ENCODE measurements around the gene PKD2L1.

The PKD2L1 gene

DNA sequence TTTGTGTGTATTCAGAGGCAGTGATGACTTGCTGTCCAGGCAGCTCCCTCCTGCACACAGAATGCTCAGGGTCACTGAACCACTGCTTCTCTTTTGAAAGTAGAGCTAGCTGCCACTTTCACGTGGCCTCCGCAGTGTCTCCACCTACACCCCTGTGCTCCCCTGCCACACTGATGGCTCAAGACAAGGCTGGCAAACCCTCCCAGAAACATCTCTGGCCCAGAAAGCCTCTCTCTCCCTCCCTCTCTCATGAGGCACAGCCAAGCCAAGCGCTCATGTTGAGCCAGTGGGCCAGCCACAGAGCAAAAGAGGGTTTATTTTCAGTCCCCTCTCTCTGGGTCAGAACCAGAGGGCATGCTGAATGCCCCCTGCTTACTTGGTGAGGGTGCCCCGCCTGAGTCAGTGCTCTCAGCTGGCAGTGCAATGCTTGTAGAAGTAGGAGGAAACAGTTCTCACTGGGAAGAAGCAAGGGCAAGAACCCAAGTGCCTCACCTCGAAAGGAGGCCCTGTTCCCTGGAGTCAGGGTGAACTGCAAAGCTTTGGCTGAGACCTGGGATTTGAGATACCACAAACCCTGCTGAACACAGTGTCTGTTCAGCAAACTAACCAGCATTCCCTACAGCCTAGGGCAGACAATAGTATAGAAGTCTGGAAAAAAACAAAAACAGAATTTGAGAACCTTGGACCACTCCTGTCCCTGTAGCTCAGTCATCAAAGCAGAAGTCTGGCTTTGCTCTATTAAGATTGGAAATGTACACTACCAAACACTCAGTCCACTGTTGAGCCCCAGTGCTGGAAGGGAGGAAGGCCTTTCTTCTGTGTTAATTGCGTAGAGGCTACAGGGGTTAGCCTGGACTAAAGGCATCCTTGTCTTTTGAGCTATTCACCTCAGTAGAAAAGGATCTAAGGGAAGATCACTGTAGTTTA, 32.8 kb upstream of the PKD2L1 start:
- no peak for DNase-seq
- no peak for TF ChIP-seq GATA1 (IDR thresholded peaks at IDR 0.05; ENCODE audit: low read depth, low read length)
- no peak for TF ChIP-seq POLR2A (IDR thresholded peaks at IDR 0.05; ENCODE audit: low read length)

DNA sequence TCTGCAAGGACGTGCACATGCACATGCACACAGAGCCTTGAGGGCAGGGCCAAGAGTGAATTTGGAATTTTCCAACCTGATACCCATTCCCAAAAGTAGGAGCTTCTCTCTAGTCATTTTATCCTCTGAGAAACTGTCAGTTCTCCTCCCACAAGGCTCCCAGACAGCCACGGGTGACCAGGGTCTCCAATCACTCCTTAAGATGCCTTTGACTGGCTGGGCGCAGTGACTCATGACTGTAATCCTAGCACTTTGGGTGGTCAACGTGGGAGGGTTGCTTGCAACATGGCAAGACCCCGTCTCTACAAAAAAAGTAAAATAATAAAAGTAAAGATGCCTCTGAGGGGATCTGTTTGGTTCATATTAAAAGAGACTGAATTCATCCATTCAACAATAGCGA, 30.2 kb upstream of the PKD2L1 start:
- no peak for DNase-seq
- TF ChIP-seq POLR2A (IDR thresholded peaks at IDR 0.05; ENCODE audit: low read length) (no peak), GATA1 (IDR thresholded peaks at IDR 0.05; ENCODE audit: low read depth, low read length) (no peak)

GRCh38 chr10:100359529-100360150, 29.6 kb upstream of the PKD2L1 start:
- TF ChIP-seq POLR2A (IDR thresholded peaks at IDR 0.05; ENCODE audit: low read length): no peak
- TF ChIP-seq GATA1 (IDR thresholded peaks at IDR 0.05; ENCODE audit: low read depth, low read length): no peak
- DNase-seq: peak; percentile 45 to 55

DNA sequence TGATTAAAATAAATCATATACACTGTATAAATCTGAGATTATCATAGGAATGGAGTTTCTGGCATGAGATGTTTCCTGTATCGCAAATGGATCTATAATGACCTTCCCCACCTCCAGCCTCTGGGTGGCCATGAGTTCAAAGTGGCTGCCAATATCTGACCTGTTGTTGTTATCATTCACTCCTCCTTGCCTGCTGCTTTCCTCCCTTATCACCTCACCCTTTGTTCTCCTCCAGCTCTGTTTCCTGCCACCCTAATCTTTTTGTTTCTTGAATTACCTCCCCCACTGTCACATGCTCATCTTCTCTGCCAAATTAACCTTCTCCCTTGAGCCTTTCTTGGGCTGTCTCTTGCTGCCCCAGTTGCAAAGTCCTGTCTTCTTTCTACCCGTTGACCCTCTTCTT, 29.0 kb upstream of the PKD2L1 start:
- DNase-seq: peak; percentile 56 to 89
- no peak for TF ChIP-seq GATA1 (IDR thresholded peaks at IDR 0.05; ENCODE audit: low read depth, low read length)
- no peak for TF ChIP-seq POLR2A (IDR thresholded peaks at IDR 0.05; ENCODE audit: low read length)

GRCh38 chr10:100357059-100357858, 27.2 kb upstream of the PKD2L1 start:
- peak; percentile 18 for TF ChIP-seq POLR2A (IDR thresholded peaks at IDR 0.05; ENCODE audit: low read length)
- no peak for TF ChIP-seq GATA1 (IDR thresholded peaks at IDR 0.05; ENCODE audit: low read depth, low read length)

GRCh38 chr10:100356067-100357017, 26.3 kb upstream of the PKD2L1 start:
- TF ChIP-seq GATA1 (IDR thresholded peaks at IDR 0.05; ENCODE audit: low read depth, low read length) (no peak), POLR2A (IDR thresholded peaks at IDR 0.05; ENCODE audit: low read length) (peak; percentile 5)
- DNase-seq: no peak

More at GRCh38 chr10:100357059-100357858, 27.2 kb upstream of the PKD2L1 start:
- DNase-seq: no peak

GRCh38 chr10:100355086-100355485, 25.1 kb upstream of the PKD2L1 start:
- DNase-seq: no peak
- TF ChIP-seq POLR2A (IDR thresholded peaks at IDR 0.05; ENCODE audit: low read length): no peak

DNA sequence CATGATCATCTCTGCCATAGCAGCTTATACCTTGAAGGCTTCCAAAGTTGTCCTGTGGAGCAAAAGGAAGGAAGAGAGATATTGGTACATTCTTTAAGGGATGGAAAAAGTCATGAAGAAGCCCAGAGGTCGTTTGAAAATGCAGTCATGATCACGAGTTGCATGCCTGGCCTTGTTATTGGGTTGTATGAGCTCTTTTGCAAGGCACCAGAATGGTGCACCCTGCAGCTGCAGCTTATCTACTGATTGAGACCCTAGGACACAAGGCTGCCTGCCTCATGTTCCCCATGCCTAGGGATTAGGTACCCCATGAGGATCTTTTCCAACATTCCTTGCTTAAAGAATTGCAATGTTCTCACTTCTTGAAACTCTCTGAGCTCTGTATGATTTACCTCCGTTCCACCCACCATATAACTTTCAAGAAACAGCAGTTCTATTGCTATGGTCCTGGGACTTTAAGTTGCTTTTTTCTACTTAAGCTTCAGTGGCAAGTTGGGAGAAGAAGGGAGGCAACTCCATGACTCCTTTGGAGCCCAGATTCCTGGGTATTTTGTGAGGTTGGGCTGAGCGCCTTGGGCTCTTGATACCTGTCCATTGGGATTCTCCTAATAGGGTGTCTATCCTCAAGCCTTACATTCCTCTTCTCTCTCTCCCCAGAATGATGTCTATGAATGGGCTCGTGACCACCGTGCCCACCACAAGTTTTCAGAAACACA, 23.9 kb upstream of the PKD2L1 start:
- no peak for DNase-seq
- TF ChIP-seq GATA1 (IDR thresholded peaks at IDR 0.05; ENCODE audit: low read depth, low read length) (no peak), POLR2A (IDR thresholded peaks at IDR 0.05; ENCODE audit: low read length) (peak; percentile 53)

- TF ChIP-seq POLR2A (IDR thresholded peaks at IDR 0.05; ENCODE audit: low read length) (peak; percentile 3), GATA1 (IDR thresholded peaks at IDR 0.05; ENCODE audit: low read depth, low read length) (no peak)
- DNase-seq: peak in 1 of 2 experiments; percentile 31
These were observed 21.0 kb upstream of the PKD2L1 start for GRCh38 chr10:100350914-100351485.

DNA sequence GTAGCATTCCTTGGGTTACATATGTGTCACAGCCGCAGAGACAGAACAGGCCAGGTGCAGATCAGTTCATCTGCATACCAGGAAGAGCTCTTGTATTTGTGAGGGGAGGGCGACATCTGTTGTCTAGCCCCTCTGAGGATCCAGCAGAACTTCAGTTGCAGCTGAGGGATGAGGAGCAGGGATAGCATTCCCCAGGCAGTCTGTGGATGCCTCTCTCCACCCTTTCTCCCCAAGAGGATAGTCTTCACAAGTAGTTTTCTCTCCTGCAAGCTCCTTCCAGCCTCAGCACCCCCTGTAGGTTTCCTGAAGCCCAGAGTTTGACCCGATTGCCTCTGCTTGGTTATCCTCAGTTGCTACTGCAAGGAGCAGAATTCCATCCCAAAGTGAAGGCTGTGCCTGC, 19.6 kb upstream of the PKD2L1 start:
- no peak for DNase-seq
- no peak for TF ChIP-seq POLR2A (IDR thresholded peaks at IDR 0.05; ENCODE audit: low read length)
- TF ChIP-seq GATA1 (IDR thresholded peaks at IDR 0.05; ENCODE audit: low read depth, low read length): no peak

DNA sequence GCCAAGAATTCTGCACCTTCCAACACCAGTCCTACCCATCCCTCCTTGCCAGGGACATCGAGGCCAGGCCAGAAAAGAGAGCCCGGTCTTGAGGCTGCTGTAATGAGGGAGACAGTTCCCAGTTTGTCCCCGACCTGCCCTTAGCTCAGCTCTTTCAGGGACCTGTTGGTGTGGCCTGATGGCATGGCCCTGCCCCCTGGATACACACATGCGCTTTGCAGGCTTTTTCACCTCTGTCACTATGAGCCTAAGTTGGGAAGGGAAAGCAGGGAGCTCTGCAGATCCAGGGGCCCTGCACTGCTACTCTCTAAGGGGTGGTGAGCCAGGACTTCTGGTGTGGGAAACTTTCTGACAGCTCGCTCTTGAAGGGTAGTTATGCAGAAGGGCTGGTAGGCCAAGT, 19.1 kb upstream of the PKD2L1 start:
- TF ChIP-seq GATA1 (IDR thresholded peaks at IDR 0.05; ENCODE audit: low read depth, low read length): no peak
- no peak for TF ChIP-seq POLR2A (IDR thresholded peaks at IDR 0.05; ENCODE audit: low read length)
- DNase-seq: peak in 1 of 2 experiments; percentile 23

- TF ChIP-seq POLR2A (IDR thresholded peaks at IDR 0.05; ENCODE audit: low read length) (no peak), GATA1 (IDR thresholded peaks at IDR 0.05; ENCODE audit: low read depth, low read length) (no peak)
- no peak for DNase-seq
These were observed 18.4 kb upstream of the PKD2L1 start for GRCh38 chr10:100348389-100348927.
